Subcutaneous adipose tissue (tissue), 4 donors: Measurements from ENCODE around the gene POU5F1. TPM values are rescaled to one million over a fixed set of nuclear protein-coding genes. Genes with fewer than 3 reads are reported as not detected.

Experiments
- total RNA-seq, 4 donors: library from RNA; depleted of rRNA; stranded (reverse); fragments of >200 nt; gene quantifications; one replicate each; pipeline ENCODE4 v1.1.0, GENCODE V29; 2016
- TF ChIP-seq, protein P1 (sequence below): fragments of 450-650 bp; IDR thresholded peaks from one replicate; pipeline ENCODE4 v1.5.1; 2016; ENCODE audit warnings: low read depth, mild to moderate bottlenecking, control low read depth, antibody characterized with exemption, moderate library complexity

POU5F1 gene
- total RNA-seq, 4 donors from 2014 or later, result 0.17 to 5.5 TPM; not detected in 2

DNA sequence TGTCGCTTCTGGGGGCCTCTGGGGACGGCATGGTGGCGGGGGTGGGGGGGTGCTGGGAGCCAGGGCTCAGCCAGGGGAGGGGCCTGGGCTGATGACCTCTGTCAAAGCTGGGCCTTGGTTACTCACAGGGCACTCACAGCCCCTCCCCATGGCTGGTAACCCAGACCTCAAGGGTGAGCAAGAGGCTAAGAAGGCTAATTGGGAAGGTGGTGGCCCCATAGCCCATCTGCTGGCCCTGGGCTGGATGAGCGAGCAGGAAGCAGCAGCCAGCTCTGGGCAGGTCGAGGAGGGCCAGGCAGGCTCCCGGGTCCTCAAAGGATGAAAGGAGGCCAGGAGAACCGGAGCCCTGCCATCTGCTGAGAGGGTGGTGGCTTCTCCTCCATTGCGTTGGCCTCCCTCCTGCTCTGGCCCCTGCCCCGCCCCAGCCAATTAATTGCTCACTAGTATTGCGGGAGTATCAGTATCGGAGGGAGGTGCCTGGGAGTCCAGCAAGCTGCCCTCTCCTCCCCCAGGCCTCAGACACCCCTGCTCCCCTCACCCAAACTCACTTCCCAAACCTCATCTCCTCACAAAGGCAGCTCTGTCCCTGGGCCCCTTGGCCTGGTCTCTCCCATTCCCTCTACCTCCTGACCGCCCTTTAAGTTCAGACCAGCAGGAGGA is 49.2 kb downstream of the POU5F1 start:
- TF ChIP-seq, protein P1, sequence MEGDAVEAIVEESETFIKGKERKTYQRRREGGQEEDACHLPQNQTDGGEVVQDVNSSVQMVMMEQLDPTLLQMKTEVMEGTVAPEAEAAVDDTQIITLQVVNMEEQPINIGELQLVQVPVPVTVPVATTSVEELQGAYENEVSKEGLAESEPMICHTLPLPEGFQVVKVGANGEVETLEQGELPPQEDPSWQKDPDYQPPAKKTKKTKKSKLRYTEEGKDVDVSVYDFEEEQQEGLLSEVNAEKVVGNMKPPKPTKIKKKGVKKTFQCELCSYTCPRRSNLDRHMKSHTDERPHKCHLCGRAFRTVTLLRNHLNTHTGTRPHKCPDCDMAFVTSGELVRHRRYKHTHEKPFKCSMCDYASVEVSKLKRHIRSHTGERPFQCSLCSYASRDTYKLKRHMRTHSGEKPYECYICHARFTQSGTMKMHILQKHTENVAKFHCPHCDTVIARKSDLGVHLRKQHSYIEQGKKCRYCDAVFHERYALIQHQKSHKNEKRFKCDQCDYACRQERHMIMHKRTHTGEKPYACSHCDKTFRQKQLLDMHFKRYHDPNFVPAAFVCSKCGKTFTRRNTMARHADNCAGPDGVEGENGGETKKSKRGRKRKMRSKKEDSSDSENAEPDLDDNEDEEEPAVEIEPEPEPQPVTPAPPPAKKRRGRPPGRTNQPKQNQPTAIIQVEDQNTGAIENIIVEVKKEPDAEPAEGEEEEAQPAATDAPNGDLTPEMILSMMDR, result no peak

- TF ChIP-seq, protein P1, result no peak
These were observed 50.1 kb downstream of the POU5F1 start, which contains the start of gene CDSN for GRCh38 chr6:31120151-31120915. Gene CDSN, minus strand, starts transcription at chr6:31120446. Its CDS starts 27 bp downstream, at chr6:31120419.

DNA sequence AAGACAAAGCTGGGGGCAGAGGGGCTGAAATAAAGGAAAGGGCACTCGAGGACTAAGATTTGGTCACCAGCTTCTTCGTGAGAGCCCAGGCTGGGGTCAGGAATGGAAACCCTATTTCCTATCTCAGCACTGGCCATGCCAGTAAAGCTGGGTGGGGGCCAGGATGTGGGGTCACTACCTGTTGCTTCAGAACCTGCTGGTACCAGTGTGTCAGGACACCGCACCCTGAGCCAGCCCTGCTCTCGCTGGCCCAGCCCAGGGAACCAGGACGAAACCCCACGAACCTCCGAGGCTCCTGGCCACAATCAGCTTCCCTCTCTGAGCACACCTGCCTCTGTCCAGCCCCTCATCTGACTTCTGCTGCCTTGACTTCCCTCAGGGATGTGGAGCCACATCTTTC is 52.3 kb downstream of the POU5F1 start:
- TF ChIP-seq, protein P1, result no peak

- TF ChIP-seq, protein P1, result no peak
These were observed 53.7 kb downstream of the POU5F1 start for GRCh38 chr6:31116661-31117385.

GRCh38 chr6:31115941-31116560 is 54.4 kb downstream of the POU5F1 start:
- TF ChIP-seq, protein P1, result no peak

- TF ChIP-seq, protein P1, result no peak
These were observed 55.3 kb downstream of the POU5F1 start for GRCh38 chr6:31114970-31115849.
